Smooth muscle cell (in vitro differentiated cells): Measurements from ENCODE around the gene BBS9. TPM values are rescaled to one million over a fixed set of nuclear protein-coding genes. Genes with fewer than 3 reads are reported as not detected.

Experiments
- DNase-seq: peaks from one replicate; lab custom pipeline; 2025; ENCODE audit not compliant: unreplicated experiment; lab: John Stamatoyannopoulos, UW
- H2AFZ ChIP-seq: fragments of 200-600 bp; sonication (generic); 2 replicates; pipeline ENCODE4 v1.6.0; 2016; ENCODE audit warnings: antibody characterized with exemption, low read depth, mild to moderate bottlenecking
- H3F3A ChIP-seq: fragments of 200-600 bp; sonication (generic); 2 replicates; pipeline ENCODE4 v1.6.0; 2017; ENCODE audit warnings: antibody characterized with exemption, low read depth
- H3K27ac ChIP-seq: fragments of 200-600 bp; sonication (generic); 2 replicates; pipeline ENCODE4 v1.5.1; 2016; ENCODE audit warnings: low read depth, mild to moderate bottlenecking
- H3K27me3 ChIP-seq: fragments of 200-600 bp; sonication (generic); 2 replicates; pipeline ENCODE4 v1.6.1; 2016; ENCODE audit warnings: low read depth, mild to moderate bottlenecking
- H3K36me3 ChIP-seq: fragments of 200-600 bp; sonication (generic); 2 replicates; pipeline ENCODE4 v1.5.1; 2016; ENCODE audit warnings: low read depth
- H3K4me1 ChIP-seq: fragments of 200-600 bp; sonication (generic); 2 replicates; pipeline ENCODE4 v1.5.1; 2016; ENCODE audit warnings: low read depth
- H3K4me2 ChIP-seq: fragments of 200-600 bp; sonication (generic); 2 replicates; pipeline ENCODE4 v1.6.0; 2016; ENCODE audit warnings: mild to moderate bottlenecking
- H3K4me3 ChIP-seq: fragments of 200-600 bp; sonication (generic); 2 replicates; pipeline ENCODE4 v1.5.1; 2016; ENCODE audit warnings: mild to moderate bottlenecking
- H3K79me2 ChIP-seq: fragments of 200-600 bp; sonication (generic); 2 replicates; pipeline ENCODE4 v1.6.0; 2016; ENCODE audit warnings: low read depth, mild to moderate bottlenecking
- H3K9ac ChIP-seq: fragments of 200-600 bp; sonication (generic); 2 replicates; pipeline ENCODE4 v1.6.0; 2016; ENCODE audit warnings: low read depth
- H3K9me3 ChIP-seq: fragments of 200-600 bp; sonication (generic); replicated peaks from 2 replicates; pipeline ENCODE4 v1.5.1; 2016; ENCODE audit warnings: low read depth
- H4K20me1 ChIP-seq: fragments of 200-600 bp; sonication (generic); 2 replicates; pipeline ENCODE4 v1.6.0; 2016; ENCODE audit warnings: low read depth
- CTCF ChIP-seq: fragments of 200-600 bp; sonication (generic); IDR thresholded peaks from 2 replicates; pipeline ENCODE4 v1.5.1; 2017; ENCODE audit warnings: borderline replicate concordance, mild to moderate bottlenecking, antibody characterized with exemption; ENCODE audit not compliant: insufficient read depth, poor library complexity, severe bottlenecking
- WGBS: methylation state at CpG from one replicate; pipeline ENCODE4 v1.1.7; 2016; ENCODE audit warnings: low lambda C conversion rate; 5-methylcytosine and 5-hydroxymethylcytosine counted together
- polyA plus RNA-seq: library from polyadenylated mRNA; unstranded; fragments of >200 nt; fragmentation: Nextera tagmentation; extraction: Ambion mirVana; gene quantifications from 2 replicates; pipeline ENCODE4 v1.2.1, GENCODE V29; 2016
- total RNA-seq: library from RNA; depleted of rRNA; stranded (reverse); fragments of >200 nt; gene quantifications from 2 replicates; pipeline ENCODE4 v1.2.3, GENCODE V29; 2014

Gene BBS9
- total and polyA plus RNA-seq, 2 experiments from 2014 or later = 12.8 to 19.6 TPM

GRCh38 chr7:33379891-33380525 lies 250.6 kb downstream of the BBS9 start:
- no peak overlapping the region for H3K27ac ChIP-seq
- H3K4me3 ChIP-seq = no peak overlapping the region
- H3K27me3 ChIP-seq = no peaks in the 10 kb centered on the region
- no peaks in the 10 kb centered on the region for H3K4me1 ChIP-seq
- DNase-seq = no peak
- H3K9me3 ChIP-seq = no peaks in the 10 kb centered on the region
- H3K4me2 ChIP-seq = no peak overlapping the region
- WGBS = 94% methylated on average over 4 of the region's 4 CpGs
- no peak overlapping the region for H3K9ac ChIP-seq
- no peaks in the 10 kb centered on the region for H4K20me1 ChIP-seq
- H2AFZ ChIP-seq = no peak overlapping the region
- no peak for TF ChIP-seq CTCF
- no peaks in the 10 kb centered on the region for H3K36me3 ChIP-seq
- no peaks in the 10 kb centered on the region for H3F3A ChIP-seq
- H3K79me2 ChIP-seq = no peaks in the 10 kb centered on the region

DNA sequence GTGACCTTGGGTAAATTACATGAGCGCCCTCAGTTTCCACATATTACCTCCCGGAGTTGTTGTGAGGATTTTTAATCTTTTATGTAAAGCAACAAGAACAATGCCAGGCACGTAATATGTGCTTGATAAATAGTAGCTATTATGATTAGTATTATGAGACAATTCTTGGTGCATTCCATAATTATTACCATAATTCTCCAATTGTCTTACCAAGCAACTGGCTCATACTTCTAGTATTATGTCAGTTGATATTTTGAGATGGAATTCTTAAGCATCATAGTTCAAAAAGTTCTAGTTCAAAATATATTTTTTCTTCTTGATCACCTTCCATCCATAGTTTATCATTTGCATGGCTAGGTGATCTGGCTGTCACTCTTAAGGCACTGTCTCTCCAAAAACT lies 259.0 kb downstream of the BBS9 start:
- Histone ChIP-seq H2AFZ (no peak overlapping the region), H3F3A (no peaks in the 10 kb centered on the region), H3K4me3 (no peak overlapping the region), H3K27me3 (no peaks in the 10 kb centered on the region), H3K4me2 (no peak overlapping the region), H3K9ac (no peak overlapping the region), H3K79me2 (no peaks in the 10 kb centered on the region), H3K27ac (no peak overlapping the region), H3K36me3 (no peaks in the 10 kb centered on the region), H3K4me1 (no peaks in the 10 kb centered on the region), H4K20me1 (no peaks in the 10 kb centered on the region), H3K9me3 (no peaks in the 10 kb centered on the region)
- WGBS = 95% methylated on average over 3 of the region's 3 CpGs
- no peak for TF ChIP-seq CTCF
- DNase-seq = no peak

GRCh38 chr7:33392148-33392547 lies 262.8 kb downstream of the BBS9 start:
- DNase-seq = no peak
- TF ChIP-seq CTCF = no peak
- Histone ChIP-seq H3K36me3 (no peaks in the 10 kb centered on the region), H4K20me1 (no peaks in the 10 kb centered on the region), H3K4me1 (no peaks in the 10 kb centered on the region), H3K79me2 (no peaks in the 10 kb centered on the region), H3K9me3 (no peaks in the 10 kb centered on the region), H3K27ac (no peak overlapping the region), H3F3A (no peaks in the 10 kb centered on the region), H3K9ac (no peak overlapping the region), H3K4me3 (no peak overlapping the region), H3K4me2 (no peak overlapping the region), H3K27me3 (no peaks in the 10 kb centered on the region), H2AFZ (no peak overlapping the region)
- WGBS = 85% methylated on average over 1 of the region's 1 CpG

DNA sequence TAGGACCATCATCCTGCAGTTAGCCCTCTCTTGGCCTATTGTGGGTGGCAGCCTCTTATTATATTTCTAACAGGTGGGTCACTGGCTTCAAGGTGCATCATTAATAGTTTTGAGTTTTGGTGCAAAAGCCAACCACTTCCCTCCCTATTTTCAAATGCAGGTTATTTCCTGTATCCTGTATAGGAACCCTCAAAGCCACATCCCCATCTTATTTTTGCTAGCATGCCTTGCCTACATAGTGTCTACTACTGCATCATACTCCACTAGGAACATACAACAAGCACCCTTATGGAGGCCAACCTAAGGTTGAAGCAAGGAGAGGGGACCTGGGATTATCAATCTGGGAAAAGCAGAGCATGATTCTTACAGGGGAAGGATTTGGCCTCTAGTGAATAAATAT lies 264.4 kb downstream of the BBS9 start:
- Histone ChIP-seq H3K27ac (no peak overlapping the region), H3K4me3 (no peak overlapping the region), H3K9me3 (no peaks in the 10 kb centered on the region), H3K79me2 (no peaks in the 10 kb centered on the region), H3K9ac (no peak overlapping the region), H3K4me1 (no peaks in the 10 kb centered on the region), H2AFZ (no peak overlapping the region), H3K27me3 (no peaks in the 10 kb centered on the region), H3K4me2 (no peak overlapping the region), H3F3A (no peaks in the 10 kb centered on the region), H3K36me3 (no peaks in the 10 kb centered on the region), H4K20me1 (no peaks in the 10 kb centered on the region)
- DNase-seq = no peak
- TF ChIP-seq CTCF = no peak
